Left cardiac atrium (tissue), 4 donors: Measurements from ENCODE around the gene RPL14. TPM values are rescaled to one million over a fixed set of nuclear protein-coding genes. Genes with fewer than 3 reads are reported as not detected.
A peak's percentile ranks its signal among the peaks of the same experiment; 100 is the strongest.
"Not testable (repeated sequence)": the region's sequence is repeated elsewhere in the genome, so short reads cannot be mapped to it uniquely, and the experiment has no call there.

Experiments
- ATAC-seq, 2 donors: fragments of 200-7000 bp; cut with Tn5 transposase; one replicate each; pipeline ENCODE4 v1.9.1; 2020; ENCODE audit warnings: mild to moderate bottlenecking in 2 of 2, moderate library complexity in 2 of 2
- DNase-seq: peaks from one replicate; pipeline ENCODE4 v3.0.0-alpha.2; 2020
- intact Hi-C, 2 donors: fragments of 100-400 bp; cut with DNase I; formaldehyde crosslinking; loops; one replicate each; pipeline versions ENCODE4 v1.14.1 to v1.15.1; 2022 to 2023
- total RNA-seq, 2 donors: library from RNA; stranded (reverse); fragmentation: NEBNext Ultra II Directional; extraction: Animal tissue kit (Norgen Biotek cat#: 25700); gene quantifications; one replicate each; pipeline ENCODE4 v1.2.1, GENCODE V29; 2021
- donor health status: DM: no; HTN: yes; CAD: no.
- donor health status: DM: no; HTN: yes; CAD: no; lungs with severe emphysema.
- donor health status: DM: yes; HTN: yes; CAD: no.
- donor health status: Dilated cardiomyopathy.

The RPL14 gene
- total RNA-seq, 2 donors from 2014 or later: 1,044 to 1,097 TPM

DNA sequence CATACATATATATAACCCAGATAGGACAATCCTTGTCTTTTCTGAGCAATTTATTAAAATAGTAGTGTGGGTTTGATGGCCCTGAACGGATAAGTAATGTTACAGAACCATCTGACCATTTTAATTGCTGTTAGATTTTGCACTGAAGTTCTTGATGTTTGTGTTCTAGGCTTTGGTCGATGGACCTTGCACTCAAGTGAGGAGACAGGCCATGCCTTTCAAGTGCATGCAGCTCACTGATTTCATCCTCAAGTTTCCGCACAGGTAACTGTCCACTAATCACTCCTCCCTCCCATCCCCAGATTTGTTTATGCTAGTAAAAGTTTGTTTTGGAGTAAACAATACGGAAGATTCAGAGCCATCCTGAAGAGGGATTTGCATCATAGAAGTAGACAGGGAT lies 1.3 kb downstream of the RPL14 start:
- ATAC-seq: no peak
- intact Hi-C loops: loop anchor here in 1 of 2 donors (5.0 to 10.0 kb wide), 3 partner anchors 64 to 264 kb away; partner anchors contain the start of gene ZNF621
- DNase-seq: no peak

DNA sequence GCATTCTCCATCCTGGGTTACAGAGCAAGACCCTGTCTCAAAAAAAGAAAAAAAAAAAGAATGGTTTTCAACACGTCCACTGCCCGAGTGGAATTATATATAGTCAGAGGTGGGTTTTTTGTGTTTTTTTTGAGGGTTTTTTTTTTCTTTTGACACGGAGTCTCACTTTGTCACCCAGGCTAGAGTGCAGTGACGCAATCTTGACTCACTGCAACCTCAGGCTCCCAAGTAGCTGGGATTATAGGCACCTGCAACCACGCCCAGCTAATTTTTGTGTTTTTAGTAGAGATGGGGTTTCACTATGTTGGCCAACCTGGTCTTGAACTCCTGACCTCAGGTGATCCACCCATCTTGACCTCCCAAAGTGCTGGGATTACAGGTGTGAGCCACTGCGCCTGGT lies 3.3 kb downstream of the RPL14 start:
- intact Hi-C loops, ATAC-seq, DNase-seq: not testable (repeated sequence)

DNA sequence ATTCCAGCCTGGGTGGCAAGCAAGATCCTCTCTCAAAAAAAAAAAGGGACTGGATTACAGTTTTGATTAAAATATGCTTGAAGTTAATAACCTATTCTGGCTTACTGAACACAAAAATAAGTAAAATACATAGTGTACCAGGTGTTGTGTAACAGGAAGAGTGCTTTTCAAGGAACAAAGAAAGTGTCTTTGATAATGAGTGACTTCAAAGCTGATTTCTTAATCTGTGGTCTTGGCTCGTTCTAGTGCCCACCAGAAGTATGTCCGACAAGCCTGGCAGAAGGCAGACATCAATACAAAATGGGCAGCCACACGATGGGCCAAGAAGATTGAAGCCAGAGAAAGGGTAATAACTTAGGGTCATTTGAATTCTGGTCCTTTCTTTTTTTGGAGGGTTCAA lies 4.0 kb downstream of the RPL14 start:
- intact Hi-C loops: no loop called here
- ATAC-seq: no peak

DNA sequence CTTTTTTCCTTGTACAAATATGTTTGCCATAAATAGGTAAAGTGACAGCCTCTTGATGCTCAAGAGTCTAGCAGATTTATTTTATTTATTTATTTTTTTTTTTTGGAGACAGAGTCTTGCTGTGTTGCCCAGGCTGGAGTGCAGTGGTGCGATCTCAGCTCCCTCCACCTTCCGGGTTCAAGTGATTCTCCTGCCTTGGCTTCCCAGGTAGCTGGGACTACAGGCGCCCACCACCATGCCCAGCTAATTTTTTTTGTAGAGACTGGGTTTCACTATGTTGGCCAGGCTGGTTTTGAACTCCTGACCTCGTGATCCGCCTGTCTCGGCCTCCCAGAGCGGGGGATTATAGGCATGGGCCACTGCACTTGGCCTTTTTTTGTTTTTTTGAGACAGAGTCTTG lies 5.7 kb downstream of the RPL14 start:
- intact Hi-C loops, DNase-seq, ATAC-seq: not testable (repeated sequence)

More for the DNA sequence above, 4.0 kb downstream of the RPL14 start:
- no peak for DNase-seq

DNA sequence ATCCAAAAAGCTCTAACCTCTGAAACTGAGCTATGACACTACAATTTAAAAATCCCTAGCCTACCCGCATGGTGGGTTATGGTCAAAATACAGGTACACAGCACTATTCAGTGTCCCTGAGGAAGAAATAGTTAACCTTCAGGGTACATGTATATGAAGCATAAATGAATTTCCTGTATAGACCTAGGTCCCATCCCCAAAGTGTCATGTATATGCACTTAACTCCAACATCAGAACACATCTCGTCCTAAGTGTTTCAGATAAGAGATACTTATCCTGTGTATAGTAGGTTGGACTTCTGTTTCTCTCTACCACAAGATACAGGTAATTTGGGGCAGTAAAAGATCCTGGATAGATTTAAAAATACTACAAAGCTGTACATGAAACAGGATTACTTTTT lies 6.4 kb downstream of the RPL14 start:
- intact Hi-C loops: no loop called here
- ATAC-seq: no peak
- no peak for DNase-seq

DNA sequence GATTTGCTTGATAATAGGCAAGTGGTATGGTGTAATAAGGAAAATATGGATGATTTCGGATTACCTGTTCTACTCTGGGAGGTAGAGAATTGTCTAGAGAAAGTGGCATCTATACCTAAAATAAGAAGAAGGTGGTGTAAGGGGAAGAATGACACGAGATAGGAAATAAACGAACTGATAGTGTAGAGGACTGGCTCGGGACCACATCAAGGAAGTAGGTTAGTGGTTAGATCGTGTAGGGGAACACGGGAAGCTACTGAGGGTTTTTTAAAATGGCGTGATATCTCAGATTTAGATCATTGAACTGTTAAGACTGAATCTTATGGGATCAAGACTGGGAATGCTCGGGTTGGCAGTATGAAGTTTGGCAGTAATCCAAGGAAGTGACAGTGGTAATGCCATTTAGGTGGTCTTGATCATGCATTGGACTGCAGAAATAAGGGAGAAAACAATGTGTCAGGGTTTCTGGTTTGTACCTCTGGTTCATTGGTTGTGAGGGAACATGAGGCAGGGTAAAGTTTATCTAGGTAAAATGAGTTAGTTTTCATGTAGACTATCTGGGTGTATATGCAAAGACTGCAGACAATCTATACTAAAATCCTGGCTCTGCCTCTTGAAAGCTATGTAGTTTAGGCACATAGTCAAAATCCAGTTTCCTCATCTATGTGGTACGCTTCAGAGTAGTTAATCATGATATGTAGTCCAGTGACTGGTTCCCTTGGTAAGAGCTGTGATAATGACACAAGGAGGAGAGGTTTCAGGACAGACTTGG lies 7.4 kb downstream of the RPL14 start:
- DNase-seq: no peak
- ATAC-seq: no peak
- intact Hi-C loops: no loop called here

DNA sequence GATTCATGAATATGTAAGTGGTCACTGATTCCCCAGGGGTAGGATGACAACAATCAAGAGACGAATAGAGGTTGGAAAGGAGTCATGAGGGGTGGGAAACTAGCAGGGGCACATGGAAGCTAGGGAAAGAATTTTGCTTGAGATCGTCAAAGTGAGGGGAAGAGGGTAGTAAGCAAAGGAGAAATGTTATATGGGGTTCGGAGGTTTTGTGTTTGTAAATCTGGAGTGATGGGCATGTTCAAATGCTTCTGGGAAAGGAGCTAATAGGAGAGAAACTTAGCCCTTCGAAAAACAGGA lies 7.9 kb downstream of the RPL14 start:
- intact Hi-C loops: no loop called here
- DNase-seq (no peak), ATAC-seq (no peak)

DNA sequence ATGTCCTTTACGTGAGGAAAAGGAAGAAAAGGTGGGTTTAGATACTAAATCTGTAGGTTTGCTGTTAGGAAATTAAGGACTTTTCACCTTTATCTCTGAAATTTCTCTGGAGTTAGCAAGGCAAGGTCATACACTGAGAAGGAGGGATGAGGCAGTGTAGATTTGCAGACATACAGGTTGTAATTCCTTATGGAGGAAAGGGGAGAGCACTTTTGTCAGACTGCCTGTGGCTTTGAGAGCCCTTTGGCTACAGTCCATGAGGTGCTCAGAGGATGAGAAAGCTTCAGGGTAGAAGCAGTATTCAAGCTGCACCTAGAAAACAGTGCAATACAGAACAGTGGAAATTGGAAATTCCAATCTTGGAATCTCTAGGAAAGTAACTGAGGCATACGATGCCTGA lies 8.3 kb downstream of the RPL14 start:
- ATAC-seq: no peak
- intact Hi-C loops: no loop called here

DNA sequence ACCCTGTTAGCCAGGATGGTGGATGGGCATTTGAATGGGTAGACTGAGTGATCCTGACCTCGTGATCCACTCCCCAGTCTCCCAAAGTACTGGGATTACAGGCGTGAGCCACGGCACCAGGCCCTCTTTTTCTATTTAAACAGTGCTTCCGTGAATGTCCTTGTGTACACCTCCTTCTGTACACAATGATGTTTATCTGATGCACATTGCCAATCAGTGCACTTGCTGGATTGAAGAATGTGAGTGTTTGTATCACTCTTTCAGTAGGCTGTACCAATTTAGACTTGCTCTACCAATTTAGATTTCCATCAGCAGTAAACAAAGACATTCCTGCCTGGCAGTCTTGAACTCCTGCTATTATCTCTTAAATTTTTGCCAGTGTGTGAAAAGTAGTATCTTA lies 10.9 kb downstream of the RPL14 start:
- no peak for ATAC-seq
- intact Hi-C loops: no loop called here
- no peak for DNase-seq

More for the DNA sequence above, 8.3 kb downstream of the RPL14 start:
- DNase-seq: no peak

DNA sequence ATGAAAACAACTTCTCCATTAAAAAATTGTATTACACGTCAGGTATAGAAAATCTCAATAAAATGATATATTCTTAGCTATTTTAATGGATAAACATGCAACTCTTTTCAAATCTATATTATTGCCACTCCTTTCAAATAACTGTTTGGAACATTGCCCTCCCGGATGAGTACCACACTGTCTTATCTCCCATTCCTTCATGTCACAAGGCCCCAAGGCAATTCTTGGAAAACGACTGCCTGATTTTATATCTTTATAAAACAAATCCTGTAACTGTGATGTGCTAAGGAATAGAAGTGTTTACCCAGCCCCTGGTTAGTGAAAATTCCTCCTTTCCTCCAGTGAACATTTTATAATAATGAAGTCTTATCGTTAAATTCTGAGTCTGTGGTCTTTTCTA lies 13.6 kb downstream of the RPL14 start:
- intact Hi-C loops: no loop called here
- ATAC-seq (no peak), DNase-seq (no peak)

DNA sequence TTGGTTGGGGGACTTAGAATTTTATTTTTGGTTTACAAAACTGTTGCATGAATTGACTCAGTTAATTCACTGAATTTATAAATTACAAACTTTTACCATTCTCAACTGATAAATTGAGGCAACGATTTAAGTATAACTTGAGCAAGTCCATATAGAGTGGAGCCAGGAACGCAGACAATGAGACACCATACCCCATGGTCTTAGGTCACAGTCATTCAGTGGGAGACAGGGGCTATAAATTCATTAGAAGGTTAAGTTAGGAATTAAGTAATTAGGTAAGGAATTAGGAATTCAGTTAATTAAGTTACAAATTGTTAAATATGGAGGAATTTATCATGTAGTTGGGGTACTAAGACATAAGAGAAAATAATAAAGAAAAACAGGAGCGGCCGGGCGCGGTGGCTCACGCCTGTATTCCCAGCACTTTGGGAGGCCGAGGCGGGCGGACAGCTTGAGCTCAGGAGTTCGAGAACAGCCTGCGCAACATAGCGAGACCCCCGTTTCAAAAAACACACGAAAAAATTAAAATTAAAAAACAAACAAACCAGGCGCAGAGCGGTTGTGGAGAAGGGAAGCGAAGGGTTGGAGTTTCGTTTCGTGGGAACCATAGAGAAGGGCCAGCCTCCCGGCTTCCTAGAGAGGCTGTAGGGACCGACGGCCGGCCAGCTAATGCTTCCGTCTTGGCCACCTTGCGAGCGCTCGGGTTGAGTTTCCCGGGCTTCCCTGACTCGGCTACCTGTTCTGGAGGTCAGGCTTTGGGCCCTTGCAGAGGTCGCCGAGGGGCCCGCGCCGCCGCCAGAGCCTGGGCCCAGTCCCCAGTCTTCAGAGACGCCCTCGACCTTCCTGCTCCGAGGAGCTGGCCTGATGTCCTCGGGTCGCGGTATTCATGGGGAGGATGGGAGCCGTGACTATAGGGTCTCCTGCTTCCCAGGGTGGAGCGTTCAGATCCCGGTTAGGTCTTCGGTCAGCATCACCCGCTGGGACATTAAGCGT lies 19.6 kb downstream of the RPL14 start, which contains the start of gene ZNF619:
Gene ZNF619, plus strand, starts transcription at position 645 of the 993 bp plus-strand sequence. CDS start 858 bp downstream, outside the sequence.
- peak; percentile 95 to 96 for ATAC-seq
- intact Hi-C loops: no loop called here
- peak; percentile 79 for DNase-seq

DNA sequence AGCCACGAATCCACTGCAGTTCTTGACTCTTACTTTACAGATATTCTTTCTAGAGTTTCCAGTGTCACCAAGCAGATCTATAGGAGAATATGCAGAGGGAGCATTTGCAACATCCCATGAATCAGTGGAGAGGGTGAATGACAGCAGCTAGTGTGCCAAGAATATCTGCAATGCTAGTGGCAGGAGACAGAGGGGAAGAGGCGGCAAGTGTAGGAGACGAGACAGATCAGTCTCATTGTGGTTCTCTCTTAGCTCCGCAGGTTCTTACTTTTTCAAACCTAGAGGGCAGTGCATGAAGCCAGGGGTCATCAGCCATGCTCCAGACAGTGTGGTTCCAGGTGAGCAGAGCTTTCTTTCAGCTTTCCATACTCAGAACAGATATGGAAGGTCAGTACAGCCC lies 20.5 kb downstream of the RPL14 start:
- DNase-seq: no peak
- intact Hi-C loops: no loop called here
- ATAC-seq: peak; percentile 19 to 62

DNA sequence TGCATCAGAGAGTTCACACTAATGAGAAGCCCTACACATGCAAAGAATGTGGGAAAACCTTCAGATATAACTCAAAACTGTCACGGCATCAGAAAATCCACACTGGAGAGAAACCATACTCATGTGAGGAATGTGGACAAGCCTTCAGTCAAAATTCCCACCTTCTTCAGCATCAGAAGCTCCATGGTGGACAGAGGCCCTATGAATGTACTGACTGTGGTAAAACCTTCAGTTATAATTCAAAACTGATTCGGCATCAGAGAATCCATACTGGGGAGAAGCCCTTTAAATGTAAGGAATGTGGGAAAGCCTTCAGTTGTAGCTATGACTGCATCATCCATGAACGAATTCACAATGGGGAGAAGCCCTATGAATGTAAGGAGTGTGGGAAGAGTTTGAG lies 30.0 kb downstream of the RPL14 start:
- no peak for DNase-seq
- no peak for ATAC-seq
- intact Hi-C loops: no loop called here

DNA sequence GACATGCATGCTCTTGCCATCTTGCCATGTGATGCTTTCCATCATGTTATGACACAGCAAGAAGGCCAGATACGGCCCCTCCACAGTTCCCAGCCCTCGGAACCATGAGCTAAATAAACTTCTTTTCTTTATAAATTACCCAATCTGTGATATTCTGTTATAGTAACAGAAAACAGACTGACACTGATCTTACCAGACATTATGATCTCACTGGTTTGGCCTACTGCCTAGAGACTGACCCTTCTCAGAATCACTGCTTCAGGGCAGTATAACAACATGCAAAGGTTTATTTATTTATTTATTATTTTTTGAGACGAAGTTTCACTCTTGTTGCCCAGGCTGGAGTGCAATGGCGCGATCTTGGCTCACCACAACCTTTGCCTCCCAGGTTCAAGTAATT lies 33.8 kb downstream of the RPL14 start:
- DNase-seq: no peak
- intact Hi-C loops: no loop called here
- no peak for ATAC-seq

DNA sequence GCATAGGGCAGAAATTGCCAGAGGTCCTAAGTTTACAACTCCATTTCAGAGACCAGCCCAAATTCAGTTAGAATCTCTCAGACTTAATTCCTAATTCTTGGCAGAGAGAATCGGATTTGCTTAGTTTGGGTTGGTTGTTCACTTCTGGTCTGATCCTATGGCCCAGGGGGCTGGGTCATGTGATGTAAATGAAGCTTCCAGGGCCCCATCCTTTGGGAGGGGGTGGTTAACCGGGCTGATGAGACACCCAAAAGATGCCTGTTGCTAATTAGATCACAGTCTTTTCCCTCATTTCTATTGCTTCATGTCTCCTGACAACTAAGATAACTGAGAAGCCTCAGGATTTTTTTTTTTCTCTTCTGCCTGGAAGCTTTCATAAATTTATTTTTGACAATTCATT lies 37.6 kb downstream of the RPL14 start:
- ATAC-seq (no peak), DNase-seq (no peak)
- intact Hi-C loops: no loop called here

DNA sequence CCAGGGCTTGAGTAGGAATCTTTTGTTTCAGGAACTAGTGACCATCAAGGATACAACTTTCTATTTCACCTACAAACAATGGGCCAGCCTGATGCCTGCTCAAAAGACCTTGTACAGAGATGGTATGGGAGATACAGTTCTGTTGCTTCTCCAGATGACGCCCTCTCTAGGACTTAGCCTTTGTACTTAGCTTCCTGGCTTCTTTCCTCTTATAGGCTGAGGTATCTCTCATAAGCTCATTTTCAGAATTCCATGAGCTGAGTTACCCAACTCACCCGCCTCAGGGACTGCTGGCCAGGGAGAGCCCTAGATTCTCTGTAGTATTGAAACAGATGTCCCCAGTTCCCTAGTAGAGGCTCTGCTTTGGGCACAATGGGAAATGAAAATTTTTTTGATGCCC lies 40.1 kb downstream of the RPL14 start:
- intact Hi-C loops: no loop called here
- DNase-seq: no peak
- no peak for ATAC-seq

DNA sequence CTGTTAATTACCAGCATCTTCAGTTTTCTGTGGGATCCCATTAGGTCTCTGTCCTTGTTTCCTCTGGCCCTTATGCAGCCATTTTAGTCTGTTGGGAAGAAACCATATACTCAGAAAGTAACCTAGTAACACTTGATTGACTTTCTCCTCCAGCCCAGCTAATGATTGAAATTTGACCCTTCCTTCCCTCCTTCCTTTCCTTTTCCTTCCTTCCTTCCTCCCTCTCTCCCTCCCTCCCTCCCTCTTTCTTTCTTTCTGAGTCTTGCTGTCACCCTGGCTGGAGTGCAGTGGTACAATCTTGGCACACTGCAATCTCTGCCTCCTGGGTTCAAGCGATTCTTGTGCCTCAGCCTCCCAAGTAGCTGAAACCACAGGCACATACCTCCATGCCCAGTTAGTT lies 42.8 kb downstream of the RPL14 start:
- no peak for DNase-seq
- no peak for ATAC-seq
- intact Hi-C loops: no loop called here

DNA sequence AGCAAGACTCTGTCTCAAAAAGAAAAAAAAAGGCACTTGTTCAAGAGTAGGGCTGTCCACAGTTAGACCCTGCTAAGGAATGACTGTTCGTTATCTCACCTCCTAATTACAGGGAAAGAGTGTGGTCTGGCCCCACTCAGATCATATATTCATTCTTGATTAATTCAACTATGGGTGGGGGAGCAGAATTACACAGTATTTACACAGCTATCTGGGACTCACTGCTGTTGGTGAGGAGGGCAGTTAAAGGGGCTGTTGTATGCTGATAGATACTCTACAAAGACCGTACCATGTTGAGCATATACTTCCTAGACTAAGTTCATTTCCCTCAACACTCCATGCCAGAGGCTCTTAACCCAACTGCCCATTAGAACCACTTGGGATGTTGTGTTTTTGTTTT lies 44.9 kb downstream of the RPL14 start:
- intact Hi-C loops: no loop called here
- ATAC-seq (no peak), DNase-seq (no peak)

DNA sequence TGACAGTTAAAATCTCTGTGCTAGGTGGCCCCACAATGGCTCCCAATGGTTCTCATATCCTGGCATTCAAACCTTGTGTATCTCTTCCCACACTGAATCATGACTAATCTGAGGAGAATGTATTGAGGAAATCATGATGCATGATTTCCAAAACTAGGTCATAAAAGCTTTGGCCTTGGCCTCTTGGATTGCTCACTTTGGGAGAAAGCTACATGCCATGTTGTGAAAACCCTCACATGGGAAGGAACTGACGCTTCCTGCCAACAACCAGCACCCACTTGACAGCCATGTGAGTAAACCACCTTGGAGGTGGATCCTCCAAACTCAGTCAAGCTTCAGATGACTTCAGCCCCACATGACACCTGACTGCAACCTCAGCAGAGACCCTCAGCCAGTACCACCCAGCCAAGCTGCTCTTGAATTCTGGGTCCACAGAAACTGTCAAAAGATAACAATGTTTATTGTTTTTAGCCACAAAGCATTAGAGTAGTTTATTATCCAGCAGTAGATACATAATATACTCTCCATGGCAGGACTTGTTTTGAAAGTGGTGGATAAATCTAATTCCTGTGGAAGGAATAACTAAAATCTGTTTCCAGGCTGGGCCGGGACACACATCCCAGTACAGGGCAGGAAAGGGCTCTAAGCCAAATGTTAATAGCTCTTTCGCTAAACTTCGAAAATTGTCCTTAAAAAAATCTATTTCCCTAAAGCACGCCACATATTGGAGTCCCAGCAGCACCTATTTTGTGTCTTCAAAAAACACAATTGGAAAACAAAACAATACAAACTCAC lies 47.7 kb downstream of the RPL14 start:
- intact Hi-C loops: no loop called here
- ATAC-seq: peak; percentile 58 to 83
- peak; percentile 34 for DNase-seq
